Left lung (tissue), 10 donors: ENCODE measurements around the gene SPEF1. TPM values are rescaled to one million over a fixed set of nuclear protein-coding genes. Genes with fewer than 3 reads are reported as not detected.

Source experiments
- ATAC-seq: fragments of 200-7000 bp; cut with Tn5 transposase; one replicate; pipeline ENCODE4 v1.9.1; 2020; ENCODE audit warnings: moderate library complexity
- DNase-seq, 4 donors: peaks; one replicate each; pipeline ENCODE4 v3.0.0-alpha.2; 2013 to 2020
- H3K27ac ChIP-seq, 2 donors: fragments of 200-600 bp; sonication (generic) in 1 of 2; one replicate each; pipeline versions ENCODE4 v1.5.0 to v1.8.0; 2020 to 2021
- H3K27me3 ChIP-seq, 2 donors: fragments of 200-600 bp; sonication (generic) in 1 of 2; one replicate each; pipeline versions ENCODE4 v1.5.0 to v1.8.0; 2020 to 2021
- H3K36me3 ChIP-seq, 2 donors: fragments of 200-600 bp; sonication (generic) in 1 of 2; one replicate each; pipeline versions ENCODE4 v1.5.0 to v1.8.0; 2020 to 2021
- H3K4me1 ChIP-seq, 2 donors: fragments of 200-600 bp; one replicate each; pipeline ENCODE4 v1.8.0; 2021
- H3K4me3 ChIP-seq, 2 donors: fragments of 200-600 bp; sonication (generic) in 1 of 2; one replicate each; pipeline versions ENCODE4 v1.5.0 to v1.8.0; 2020 to 2021; ENCODE audit warnings: mild to moderate bottlenecking in 1 of 2
- H3K9me3 ChIP-seq, 2 donors: fragments of 200-600 bp; sonication (generic) in 1 of 2; one replicate each; pipeline versions ENCODE4 v1.5.0 to v1.8.0; 2020 to 2021
- intact Hi-C, 2 donors: fragments of 100-400 bp; cut with DNase I; formaldehyde crosslinking; loops; one replicate each; pipeline versions ENCODE4 v1.11.2 to v1.14.2; 2022
- polyA plus RNA-seq, 6 donors: library from polyadenylated mRNA; unstranded; fragments of 120-200 nt; gene quantifications; one replicate each; pipeline ENCODE4 v1.2.1, GENCODE V29; 2013; ENCODE audit not compliant: insufficient read length in 6 of 6
- total RNA-seq, 2 donors: library from RNA; stranded (reverse); fragmentation: NEBNext Ultra II Directional; extraction: Animal tissue kit (Norgen Biotek cat#: 25700); gene quantifications; one replicate each; pipeline ENCODE4 v1.2.1, GENCODE V29; 2021
- TF ChIP-seq, protein P1 (sequence below), 2 donors: fragments of 200-600 bp; sonication (generic) in 1 of 2; IDR thresholded peaks; one replicate each; pipeline versions ENCODE4 v1.5.0 to v1.8.0; 2021; ENCODE audit warnings: antibody characterized with exemption in 2 of 2
- donor health status: DM: no; HTN: yes; CAD: no.
- donor health status: DM: no; HTN: no; CAD: no.

SPEF1 gene
- total and polyA plus RNA-seq, 8 donors: 0.26 to 4.0 (median 1.9) TPM

DNA sequence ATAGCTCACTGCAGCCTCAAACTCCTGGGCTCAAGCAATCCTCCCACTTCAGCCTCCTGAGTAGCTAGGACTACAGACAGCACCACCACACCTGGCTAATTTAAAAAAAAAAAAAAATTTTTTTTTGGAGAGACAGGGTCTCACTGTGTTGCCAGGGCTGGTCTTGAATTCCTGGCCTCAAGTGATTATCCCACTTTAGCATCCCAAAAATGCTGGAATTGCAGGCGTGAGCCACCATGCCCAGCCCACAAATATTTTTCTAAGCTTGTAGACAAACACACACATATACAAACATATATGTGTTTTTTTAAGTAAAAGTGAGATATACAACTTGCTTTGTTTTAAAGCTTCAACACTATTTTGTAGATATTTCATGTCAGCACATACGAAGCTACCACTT is 38.0 kb downstream of the SPEF1 start:
- H3K4me1 ChIP-seq: peaks cover 0 to 37% of the 10 kb centered on the region in 2 donors
- H3K27me3 ChIP-seq: peaks cover 0 to 21% of the 10 kb centered on the region in 2 donors
- H3K36me3 ChIP-seq: peaks cover 0 to 12% of the 10 kb centered on the region in 2 donors
- no peak overlapping the region for H3K27ac ChIP-seq
- no peak overlapping the region for H3K4me3 ChIP-seq
- intact Hi-C loops: no loop called here
- ATAC-seq: no peak
- DNase-seq: no peak
- TF ChIP-seq, protein P1, sequence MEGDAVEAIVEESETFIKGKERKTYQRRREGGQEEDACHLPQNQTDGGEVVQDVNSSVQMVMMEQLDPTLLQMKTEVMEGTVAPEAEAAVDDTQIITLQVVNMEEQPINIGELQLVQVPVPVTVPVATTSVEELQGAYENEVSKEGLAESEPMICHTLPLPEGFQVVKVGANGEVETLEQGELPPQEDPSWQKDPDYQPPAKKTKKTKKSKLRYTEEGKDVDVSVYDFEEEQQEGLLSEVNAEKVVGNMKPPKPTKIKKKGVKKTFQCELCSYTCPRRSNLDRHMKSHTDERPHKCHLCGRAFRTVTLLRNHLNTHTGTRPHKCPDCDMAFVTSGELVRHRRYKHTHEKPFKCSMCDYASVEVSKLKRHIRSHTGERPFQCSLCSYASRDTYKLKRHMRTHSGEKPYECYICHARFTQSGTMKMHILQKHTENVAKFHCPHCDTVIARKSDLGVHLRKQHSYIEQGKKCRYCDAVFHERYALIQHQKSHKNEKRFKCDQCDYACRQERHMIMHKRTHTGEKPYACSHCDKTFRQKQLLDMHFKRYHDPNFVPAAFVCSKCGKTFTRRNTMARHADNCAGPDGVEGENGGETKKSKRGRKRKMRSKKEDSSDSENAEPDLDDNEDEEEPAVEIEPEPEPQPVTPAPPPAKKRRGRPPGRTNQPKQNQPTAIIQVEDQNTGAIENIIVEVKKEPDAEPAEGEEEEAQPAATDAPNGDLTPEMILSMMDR (IDR thresholded peaks at IDR 0.05): no peak
- no peaks in the 10 kb centered on the region for H3K9me3 ChIP-seq

DNA sequence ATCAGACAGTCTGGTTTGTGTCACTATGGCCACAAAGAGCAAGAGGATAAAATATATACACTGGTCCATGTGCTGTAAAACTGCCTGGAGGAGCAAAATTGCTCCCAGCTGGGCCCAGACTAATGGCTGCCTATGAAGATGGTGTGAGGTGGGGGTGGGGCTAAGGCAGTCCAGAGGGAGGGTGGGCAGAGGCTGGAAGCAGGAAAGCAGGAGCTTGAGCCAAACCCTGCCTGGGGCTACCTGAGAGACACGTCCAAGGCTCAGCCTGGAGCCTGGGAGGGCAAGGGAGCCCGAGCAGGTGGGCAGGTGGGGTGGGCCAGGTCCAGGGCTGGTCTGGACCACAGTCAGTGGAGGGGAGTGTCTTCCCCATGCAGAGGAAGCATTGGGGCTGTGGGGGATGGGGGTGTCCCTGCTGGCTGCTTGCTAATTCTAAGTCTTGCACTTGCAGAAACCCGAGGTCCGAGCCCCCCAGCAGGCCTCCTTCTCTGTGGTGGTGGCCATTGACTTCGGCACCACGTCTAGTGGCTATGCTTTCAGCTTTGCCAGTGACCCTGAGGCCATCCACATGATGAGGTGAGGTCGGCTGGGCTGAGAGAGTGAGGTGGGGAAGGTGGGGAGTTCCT is 39.3 kb downstream of the SPEF1 start:
- no peak overlapping the region for H3K27ac ChIP-seq
- peaks cover 0 to under 1% of the 10 kb centered on the region in 2 donors for H3K36me3 ChIP-seq
- peaks cover 0 to 14% of the 10 kb centered on the region in 2 donors for H3K27me3 ChIP-seq
- peaks cover 0 to 50% of the 10 kb centered on the region in 2 donors for H3K4me1 ChIP-seq
- H3K4me3 ChIP-seq: no peak overlapping the region
- no peaks in the 10 kb centered on the region for H3K9me3 ChIP-seq
- intact Hi-C loops: no loop called here
- ATAC-seq: no peak
- peak in 1 of 4 donors; percentile 69 for DNase-seq
- TF ChIP-seq, protein P1 (IDR thresholded peaks at IDR 0.05): no peak

DNA sequence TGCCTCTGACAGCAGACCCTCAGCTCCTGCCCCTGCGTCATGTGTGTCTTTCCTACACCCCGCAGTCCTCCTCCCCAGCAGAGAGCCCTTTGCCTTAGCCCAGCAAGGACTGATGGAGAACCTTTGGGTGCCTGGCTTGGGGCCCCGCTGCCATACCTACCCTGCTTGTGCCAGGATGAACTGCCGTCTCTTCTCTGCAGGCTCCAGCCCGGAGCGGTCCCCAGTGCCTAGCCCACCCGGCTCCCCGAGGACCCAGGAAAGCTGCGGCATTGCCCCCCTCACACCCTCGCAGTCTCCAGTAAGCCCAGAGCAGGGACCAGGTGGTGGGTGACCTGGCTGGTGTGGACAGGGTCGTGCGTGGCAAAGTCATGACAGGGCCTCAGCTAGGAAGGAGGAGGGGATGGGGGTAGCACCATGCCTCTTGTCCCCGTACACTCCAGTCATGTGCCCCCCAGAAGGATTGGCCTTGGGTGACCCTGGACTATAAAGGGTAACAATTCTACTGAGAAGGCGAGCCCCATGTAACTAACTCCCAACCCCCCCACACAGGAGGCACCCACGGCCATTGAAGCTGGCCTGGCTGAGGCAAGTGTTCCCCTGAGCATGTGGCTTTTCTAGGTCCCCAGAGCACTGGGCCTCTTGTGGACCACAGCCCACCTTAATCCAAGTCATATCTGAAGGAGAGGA is 40.5 kb downstream of the SPEF1 start:
- intact Hi-C loops: no loop called here
- Histone ChIP-seq H3K27ac (peak overlapping the region; percentile 62 to 65), H3K4me1 (peaks cover 0 to 62% of the 10 kb centered on the region in 2 donors), H3K27me3 (peaks cover 0 to 12% of the 10 kb centered on the region in 2 donors), H3K36me3 (no peaks in the 10 kb centered on the region), H3K4me3 (no peak overlapping the region), H3K9me3 (no peaks in the 10 kb centered on the region)
- DNase-seq: peak in 1 of 4 donors; percentile 50
- no peak for ATAC-seq
- TF ChIP-seq, protein P1 (IDR thresholded peaks at IDR 0.05): no peak

DNA sequence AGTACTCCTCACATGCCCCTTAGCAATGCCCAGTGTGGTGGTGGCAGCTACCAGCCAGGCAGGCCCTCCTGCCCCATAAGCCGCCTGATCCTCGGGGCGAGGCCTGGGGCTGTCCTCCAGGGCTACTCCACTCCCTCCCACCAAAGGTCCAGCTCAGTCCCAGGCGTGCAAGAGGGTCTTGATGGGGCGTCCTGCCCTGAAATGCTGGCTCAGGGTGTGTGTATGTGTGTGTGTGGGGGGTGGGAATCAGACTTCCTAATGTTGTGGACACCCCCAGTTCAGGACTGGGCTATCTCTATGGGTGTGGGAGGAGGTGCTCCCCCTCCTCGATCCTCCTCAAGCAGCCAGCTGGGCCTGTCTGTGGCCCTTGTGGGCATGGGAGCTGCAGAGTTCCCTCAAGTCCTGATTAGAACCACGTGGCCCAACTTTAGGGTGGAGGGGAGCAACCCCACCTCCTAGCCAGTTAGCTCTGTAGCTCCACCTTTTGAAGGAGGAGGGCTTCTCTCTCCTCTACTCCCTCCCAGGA is 41.3 kb downstream of the SPEF1 start:
- Histone ChIP-seq H3K4me3 (no peak overlapping the region), H3K27me3 (peaks cover 0 to 6% of the 10 kb centered on the region in 2 donors), H3K9me3 (no peaks in the 10 kb centered on the region), H3K4me1 (peaks cover 0 to 56% of the 10 kb centered on the region in 2 donors), H3K27ac (peak overlapping the region; percentile 62 to 65), H3K36me3 (no peaks in the 10 kb centered on the region)
- DNase-seq (no peak), ATAC-seq (no peak)
- intact Hi-C loops: no loop called here
- TF ChIP-seq, protein P1 (IDR thresholded peaks at IDR 0.05): no peak
